Type B pancreatic cell (in vitro differentiated cells): Measurements from ENCODE around the gene RFX3. TPM values are rescaled to one million over a fixed set of nuclear protein-coding genes. Genes with fewer than 3 reads are reported as not detected.

Experiments
- DNase-seq: peaks from one replicate; pipeline ENCODE4 v3.0.0; 2021; ENCODE audit warnings: mixed read lengths; ENCODE audit not compliant: unreplicated experiment; ENCODE audit errors: extremely low spot score
- H3K27ac Mint-ChIP-seq: 2 replicates; pipeline ENCODE4 v1.8.0; 2021; ENCODE audit warnings: mild to moderate bottlenecking, mixed read lengths
- H3K27me3 Mint-ChIP-seq: 2 replicates; pipeline ENCODE4 v1.8.0; 2021; ENCODE audit warnings: mixed read lengths
- H3K36me3 Mint-ChIP-seq: 2 replicates; pipeline ENCODE4 v1.8.0; 2021; ENCODE audit warnings: mixed read lengths
- H3K4me1 Mint-ChIP-seq: one replicate; pipeline ENCODE4 v1.8.0; 2021; ENCODE audit warnings: mixed read lengths; ENCODE audit not compliant: unreplicated experiment
- H3K4me3 Mint-ChIP-seq: 2 replicates; pipeline ENCODE4 v1.8.0; 2021; ENCODE audit warnings: mild to moderate bottlenecking, mixed read lengths
- H3K9me3 Mint-ChIP-seq: 2 replicates; pipeline ENCODE4 v1.8.0; 2021; ENCODE audit warnings: mixed read lengths
- CTCF ChIP-seq: fragments of 200-600 bp; sonication (generic); conservative IDR thresholded peaks from 2 replicates; pipeline ENCODE4 v1.5.0; 2021; ENCODE audit warnings: antibody characterized with exemption, mild to moderate bottlenecking
- total RNA-seq: library from RNA; stranded (reverse); gene quantifications from 2 replicates; pipeline ENCODE4 v1.2.1, GENCODE V29; 2021; ENCODE audit warnings: low replicate concordance

RFX3 gene
- total RNA-seq, 1 donor from 2014 or later = 42.5 TPM

GRCh38 chr9:3455717-3456116 lies 70.1 kb downstream of the RFX3 start:
- Mint-ChIP-seq H3K9me3 (peaks cover 4% of the 10 kb centered on the region), H3K4me1 (peaks cover 16% of the 10 kb centered on the region), H3K27me3 (no peaks in the 10 kb centered on the region), H3K4me3 (no peak overlapping the region), H3K36me3 (peaks cover 10% of the 10 kb centered on the region), H3K27ac (peak overlapping the region; percentile 18)
- no peak for DNase-seq
- no peak for TF ChIP-seq CTCF

GRCh38 chr9:3455094-3455493 lies 70.7 kb downstream of the RFX3 start:
- no peak for TF ChIP-seq CTCF
- H3K27me3 Mint-ChIP-seq = no peaks in the 10 kb centered on the region
- H3K27ac Mint-ChIP-seq = peak overlapping the region; percentile 27
- peaks cover 4% of the 10 kb centered on the region for H3K9me3 Mint-ChIP-seq
- H3K36me3 Mint-ChIP-seq = peaks cover 10% of the 10 kb centered on the region
- H3K4me3 Mint-ChIP-seq = no peak overlapping the region
- DNase-seq = no peak
- H3K4me1 Mint-ChIP-seq = peaks cover 16% of the 10 kb centered on the region

- Mint-ChIP-seq H3K27me3 (no peaks in the 10 kb centered on the region), H3K9me3 (peaks cover 4% of the 10 kb centered on the region), H3K4me1 (peaks cover 23% of the 10 kb centered on the region), H3K27ac (peak overlapping the region; percentile 72), H3K36me3 (peaks cover 16% of the 10 kb centered on the region), H3K4me3 (no peak overlapping the region)
- no peak for TF ChIP-seq CTCF
- DNase-seq = no peak
These were observed 73.8 kb downstream of the RFX3 start for GRCh38 chr9:3451956-3452355.

GRCh38 chr9:3447788-3448187 lies 78.0 kb downstream of the RFX3 start:
- peaks cover 26% of the 10 kb centered on the region for H3K4me1 Mint-ChIP-seq
- no peak for DNase-seq
- no peaks in the 10 kb centered on the region for H3K9me3 Mint-ChIP-seq

DNA sequence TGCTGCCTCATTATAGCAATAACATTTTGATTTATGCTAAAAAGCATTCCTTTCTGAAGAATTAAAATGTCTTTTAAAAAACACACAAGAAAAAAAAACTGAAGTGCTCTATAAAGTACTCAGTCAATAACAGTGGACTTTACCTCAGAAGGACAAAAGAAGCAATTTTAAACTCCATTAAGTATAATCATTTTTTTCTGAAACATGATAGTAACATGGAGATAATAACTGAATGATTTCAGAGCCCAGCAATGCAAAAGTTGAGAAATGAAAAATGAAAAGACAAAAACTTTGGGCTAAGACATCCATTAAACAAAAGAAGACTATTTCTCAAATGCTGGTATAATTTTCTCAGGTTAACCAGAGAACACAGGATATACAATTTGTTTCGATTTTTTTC lies 78.7 kb downstream of the RFX3 start:
- Mint-ChIP-seq H3K27me3 (no peaks in the 10 kb centered on the region), H3K4me1 (peaks cover 26% of the 10 kb centered on the region), H3K9me3 (no peaks in the 10 kb centered on the region), H3K4me3 (no peak overlapping the region), H3K36me3 (peaks cover 23% of the 10 kb centered on the region), H3K27ac (peak overlapping the region; percentile 47)
- DNase-seq = no peak
- no peak for TF ChIP-seq CTCF

More at GRCh38 chr9:3447788-3448187, 78.0 kb downstream of the RFX3 start:
- Mint-ChIP-seq H3K27ac (peak overlapping the region; percentile 47), H3K4me3 (peak overlapping the region; percentile 18), H3K36me3 (peaks cover 21% of the 10 kb centered on the region), H3K27me3 (no peaks in the 10 kb centered on the region)
- no peak for TF ChIP-seq CTCF

DNA sequence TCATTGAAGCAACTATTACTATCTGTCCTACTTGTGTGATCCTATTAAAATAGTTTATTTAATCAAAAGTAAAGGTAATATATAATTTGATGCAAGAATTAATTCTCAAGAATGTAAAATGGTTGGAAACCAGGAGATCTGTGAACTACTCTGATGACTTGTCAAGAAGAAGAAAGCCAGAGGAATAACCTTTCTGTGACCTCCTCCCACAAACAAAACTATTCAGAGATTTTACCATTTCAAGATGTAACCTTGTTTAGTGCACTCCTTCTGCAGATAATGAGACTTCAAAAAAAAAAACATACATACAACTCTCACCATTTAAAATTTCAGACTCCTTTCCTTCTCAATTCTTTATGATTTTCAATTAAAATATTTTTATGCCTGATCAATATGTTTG lies 79.5 kb downstream of the RFX3 start:
- no peaks in the 10 kb centered on the region for H3K27me3 Mint-ChIP-seq

More for the DNA sequence above, 79.5 kb downstream of the RFX3 start:
- peaks cover 26% of the 10 kb centered on the region for H3K4me1 Mint-ChIP-seq
- no peak for TF ChIP-seq CTCF
- DNase-seq = no peak
- H3K9me3 Mint-ChIP-seq = no peaks in the 10 kb centered on the region
- no peak overlapping the region for H3K27ac Mint-ChIP-seq
- peaks cover 22% of the 10 kb centered on the region for H3K36me3 Mint-ChIP-seq
- H3K4me3 Mint-ChIP-seq = no peak overlapping the region
